ENCODE data around the gene PTRH2. TPM values are rescaled to one million over a fixed set of nuclear protein-coding genes. Genes with fewer than 3 reads are reported as not detected.

PTRH2 gene
- total and polyA plus RNA-seq, 2 donors (not counting 3 experiments of a cell fraction or from before 2014, with no cell fraction given) = 40.1 to 46.7 TPM

GRCh38 chr17:59688008-59688407, 19.2 kb downstream of the PTRH2 start:
- H3K79me2 ChIP-seq (ENCODE audit: control insufficient read depth, insufficient read depth, low read length) = peaks cover 40% of the 10 kb centered on the region
- FAIRE-seq = no peak

More at GRCh38 chr17:59688008-59688407, 19.2 kb downstream of the PTRH2 start:
- Histone ChIP-seq H3K27ac (ENCODE audit: insufficient read depth, low read depth, low read length) (no peak overlapping the region), H3K4me1 (ENCODE audit: control insufficient read depth, extremely low read depth, insufficient read depth, low read length) (no peaks in the 10 kb centered on the region), H3K4me3 (replicated peaks in 1 of 3; ENCODE audit: insufficient read depth in 1 of 3, low read depth in 1 of 3, low read length in 3 of 3) (no peak overlapping the region), H3K27me3 (ENCODE audit: control insufficient read depth in 2 of 2, insufficient read depth in 2 of 2, low read length in 2 of 2) (no peaks in the 10 kb centered on the region), H3K9me3 (replicated peaks; ENCODE audit: control insufficient read depth, insufficient read depth, low read length) (no peaks in the 10 kb centered on the region), H2AFZ (ENCODE audit: low read depth, low read length) (no peak overlapping the region), H3K9me1 (replicated peaks; ENCODE audit: control insufficient read depth, extremely low read depth, insufficient read depth, low read length) (no peaks in the 10 kb centered on the region), H4K20me1 (replicated peaks; ENCODE audit: control insufficient read depth, extremely low read depth, insufficient read depth, low read length) (no peaks in the 10 kb centered on the region), H3K9ac (replicated peaks; ENCODE audit: extremely low read depth, insufficient read depth, low read length) (no peak overlapping the region), H3K36me3 (ENCODE audit: control insufficient read depth in 2 of 2, extremely low read depth in 1 of 2, insufficient read depth in 2 of 2, low read length in 2 of 2) (peaks cover 18 to 61% of the 10 kb centered on the region in 2 experiments), H3K4me2 (ENCODE audit: insufficient read depth, low read length) (no peak overlapping the region)
- DNase-seq (ENCODE audit: low read depth, low spot score) = no peak
- intact Hi-C loops (cut with micrococcal nuclease) = no loop called here
- CTCF ChIA-PET = interaction anchor here (0.9 to 4.5 kb wide), 3 partner anchors 13 to 171 kb away, joined by 4 to 25 read pairs (median 5); no protein-coding TSS in a partner anchor
- no peak for TF ChIP-seq MYC (IDR thresholded peaks at IDR 0.05; ENCODE audit: low read depth, low read length)
- no peak for TF ChIP-seq EZH2 (IDR thresholded peaks at IDR 0.05; ENCODE audit: borderline replicate concordance, low read depth, low read length, severe bottlenecking)
- TF ChIP-seq POLR2AphosphoS5 (IDR thresholded peaks at IDR 0.05; ENCODE audit: insufficient read depth, low read depth, low read length) = no peak
- TF ChIP-seq GATA2 (IDR thresholded peaks at IDR 0.05; ENCODE audit: insufficient read depth, insufficient read length, low read depth, low read length) = no peak
- no peak for TF ChIP-seq POLR2A (IDR thresholded peaks at IDR 0.05; ENCODE audit: low read depth, low read length)
- no peak for TF ChIP-seq JUN (IDR thresholded peaks at IDR 0.05; ENCODE audit: borderline replicate concordance, insufficient read depth, insufficient read length, low read depth)
- no peak for TF ChIP-seq MAX (IDR thresholded peaks at IDR 0.05; ENCODE audit: insufficient read depth, insufficient read length)
- TF ChIP-seq CTCF (IDR thresholded peaks at IDR 0.05; ENCODE audit: extremely low read depth in 1 of 2, insufficient read depth in 1 of 2, low read depth in 1 of 2, low read length in 2 of 2) = no peak
- no peak for TF ChIP-seq FOS (IDR thresholded peaks at IDR 0.05; ENCODE audit: borderline replicate concordance, insufficient read depth, low read length)
- BruUV-seq (replicated peaks) = no TSS peak
- POLR2A ChIA-PET = no interaction called here
- dilution Hi-C loops (cut with MboI; ENCODE audit: extremely low pct_ligation_motif_present, low sequenced_read_pairs) = no loop called here

All from endothelial cell of umbilical vein (primary cell).